PC-3 (cell line): Measurements from ENCODE around the gene ZCCHC2. TPM values are rescaled to one million over a fixed set of nuclear protein-coding genes. Genes with fewer than 3 reads are reported as not detected.

Experiments used
- ATAC-seq: fragments of 200-7000 bp; cut with Tn5 transposase; 2 replicates; pipeline ENCODE4 v1.9.1; 2020; ENCODE audit warnings: mild to moderate bottlenecking, moderate library complexity
- BruUV-seq: library from RNA; stranded (reverse); fragments of 400-500 nt; replicated peaks from 2 replicates; lab custom pipeline; 2021; lab: Mats Ljungman, UMichigan
- CTCF ChIA-PET: fragments of 300-600 bp; sonication (Branson Sonifier 250); formaldehyde crosslinking; loops from one replicate; lab custom pipeline; 2022; ENCODE audit warnings: antibody characterized with exemption; lab: Charles Lee
- POLR2A ChIA-PET: fragments of 300-600 bp; sonication (Branson Sonifier 250); formaldehyde crosslinking; loops from one replicate; lab custom pipeline; 2022; ENCODE audit warnings: antibody characterized with exemption; ENCODE audit not compliant: unreplicated experiment; lab: Charles Lee
- DNase-seq: peaks from one replicate; pipeline ENCODE4 v3.0.0-alpha.2; 2015
- H2AFZ ChIP-seq: fragments of 300-600 bp; sonication (generic); 2 replicates; pipeline ENCODE4 v1.6.0; 2016; ENCODE audit warnings: antibody characterized with exemption, low read length
- H3F3A ChIP-seq: fragments of 300-600 bp; sonication (generic); one replicate; pipeline ENCODE4 v1.6.0; 2017; ENCODE audit warnings: antibody characterized with exemption, low read length, control low read depth, mild to moderate bottlenecking; ENCODE audit not compliant: unreplicated experiment
- H3K27ac ChIP-seq: fragments of 300-600 bp; sonication (generic); 2 replicates; pipeline ENCODE4 v1.5.1; 2016; ENCODE audit warnings: mild to moderate bottlenecking, low read length
- H3K27me3 ChIP-seq: fragments of 300-600 bp; sonication (generic); 2 replicates; pipeline ENCODE4 v1.6.1; 2016; ENCODE audit warnings: low read length, mixed read lengths
- H3K36me3 ChIP-seq: fragments of 300-600 bp; sonication (generic); 2 replicates; pipeline ENCODE4 v1.6.1; 2016; ENCODE audit warnings: low read depth, mixed run types, low read length, mixed read lengths
- H3K4me1 ChIP-seq: fragments of 300-600 bp; sonication (generic); 2 replicates; pipeline ENCODE4 v1.5.1; 2016; ENCODE audit warnings: low read length; ENCODE audit not compliant: insufficient read depth
- H3K4me2 ChIP-seq: fragments of 300-600 bp; sonication (generic); 2 replicates; pipeline ENCODE4 v1.6.0; 2016; ENCODE audit warnings: low read length
- H3K4me3 ChIP-seq: fragments of 300-600 bp; sonication (generic); 2 replicates; pipeline ENCODE4 v1.5.1; 2016; ENCODE audit warnings: mild to moderate bottlenecking, low read length, mixed read lengths
- H3K79me2 ChIP-seq: fragments of 300-600 bp; sonication (generic); 2 replicates; pipeline ENCODE4 v1.6.1; 2017; ENCODE audit warnings: low read length, mixed read lengths
- H3K9ac ChIP-seq: fragments of 300-600 bp; sonication (generic); 2 replicates; pipeline ENCODE4 v1.6.0; 2016; ENCODE audit warnings: mild to moderate bottlenecking, low read length
- H3K9me2 ChIP-seq: fragments of 300-600 bp; sonication (generic); replicated peaks from 2 replicates; pipeline ENCODE4 v1.6.1; 2016; ENCODE audit warnings: mixed run types, low read length, mixed read lengths
- H3K9me3 ChIP-seq: fragments of 300-600 bp; sonication (generic); 2 replicates; pipeline ENCODE4 v1.6.1; 2016; ENCODE audit warnings: low read length, mixed read lengths
- H4K20me1 ChIP-seq: fragments of 300-600 bp; sonication (generic); 2 replicates; pipeline ENCODE4 v1.6.1; 2016; ENCODE audit warnings: low read length, mixed read lengths
- CTCF ChIP-seq: fragments of 300-600 bp; sonication (generic); conservative IDR thresholded peaks from 2 replicates; pipeline ENCODE4 v1.5.1; 2017; ENCODE audit warnings: antibody characterized with exemption, low read depth, mild to moderate bottlenecking, low read length
- EZH2 ChIP-seq: fragments of 300-600 bp; sonication (generic); IDR thresholded peaks from one replicate; pipeline ENCODE4 v1.6.1; 2017; ENCODE audit warnings: antibody characterized with exemption, mild to moderate bottlenecking, low read length; ENCODE audit not compliant: unreplicated experiment
- EZH2phosphoT487 ChIP-seq: fragments of 300-600 bp; sonication (generic); IDR thresholded peaks from 2 replicates; pipeline ENCODE4 v1.6.1; 2018; ENCODE audit warnings: mild to moderate bottlenecking, antibody characterized with exemption, low read length, borderline replicate concordance
- intact Hi-C: fragments of 100-400 bp; cut with micrococcal nuclease; formaldehyde crosslinking; loops from 2 replicates; pipeline ENCODE4 v1.9.0; 2023
- total RNA-seq: library from RNA; depleted of rRNA; stranded (reverse); fragments of >200 nt; gene quantifications from 2 replicates; pipeline ENCODE4 v1.2.3, GENCODE V29; 2014

The ZCCHC2 gene
- total RNA-seq, 1 experiment from 2014 or later, result 17.3 TPM

- no peak overlapping the region for H3K9ac ChIP-seq
- ATAC-seq (no peak), DNase-seq (no peak)
- no peak for TF ChIP-seq EZH2phosphoT487
- no peak for TF ChIP-seq CTCF
- TF ChIP-seq EZH2, result no peak
- no peaks in the 10 kb centered on the region for H3K79me2 ChIP-seq
- no peaks in the 10 kb centered on the region for H3F3A ChIP-seq
- no peak overlapping the region for H3K4me3 ChIP-seq
- intact Hi-C loops, result loop anchor here (10.0 kb wide), 2 partner anchors 367 to 737 kb away; no protein-coding TSS in a partner anchor
- H3K36me3 ChIP-seq, result no peaks in the 10 kb centered on the region; the same call in 1 of the 2 replicates
- no peak overlapping the region for H3K27ac ChIP-seq
- H3K9me2 ChIP-seq, result no peaks in the 10 kb centered on the region
- H3K27me3 ChIP-seq, result no peaks in the 10 kb centered on the region
- no peaks in the 10 kb centered on the region for H3K9me3 ChIP-seq
- H3K4me2 ChIP-seq, result no peak overlapping the region
- ChIA-PET POLR2A (no interaction called here), CTCF (no interaction called here)
- H3K4me1 ChIP-seq, result peaks cover 4% of the 10 kb centered on the region
- no peaks in the 10 kb centered on the region for H4K20me1 ChIP-seq
- H2AFZ ChIP-seq, result no peak overlapping the region
- BruUV-seq, result no TSS peak
These were observed 65.4 kb downstream of the ZCCHC2 start for GRCh38 chr18:62588217-62588616.

- Histone ChIP-seq H3K4me2 (no peak overlapping the region), H3K9ac (no peak overlapping the region), H3F3A (no peaks in the 10 kb centered on the region), H3K4me3 (no peak overlapping the region), H3K9me2 (no peaks in the 10 kb centered on the region), H2AFZ (no peak overlapping the region), H4K20me1 (no peaks in the 10 kb centered on the region), H3K9me3 (no peaks in the 10 kb centered on the region), H3K79me2 (no peaks in the 10 kb centered on the region), H3K36me3 (no peaks in the 10 kb centered on the region), H3K27ac (no peak overlapping the region), H3K27me3 (no peaks in the 10 kb centered on the region), H3K4me1 (no peaks in the 10 kb centered on the region)
- POLR2A ChIA-PET, result no interaction called here
- DNase-seq (no peak), ATAC-seq (no peak)
- CTCF ChIA-PET, result no interaction called here
- TF ChIP-seq EZH2 (no peak), EZH2phosphoT487 (no peak), CTCF (no peak)
- intact Hi-C loops, result no loop called here
- no TSS peak for BruUV-seq
These were observed 68.2 kb downstream of the ZCCHC2 start for GRCh38 chr18:62590799-62591590.
